H1 (cell line): Measurements from ENCODE around the gene RASGRP4. TPM values are rescaled to one million over a fixed set of nuclear protein-coding genes. Genes with fewer than 3 reads are reported as not detected.
"Not testable (repeated sequence)": the region's sequence is repeated elsewhere in the genome, so short reads cannot be mapped to it uniquely, and the experiment has no call there.

ENCODE experiments used
- CTCF ChIA-PET: fragments of 300-600 bp; sonication (Branson Sonifier 250); formaldehyde crosslinking; loops from one replicate; lab custom pipeline; 2021; ENCODE audit not compliant: partially characterized antibody; lab: Charles Lee
- POLR2A ChIA-PET: fragments of 300-600 bp; sonication (Branson Sonifier 250); formaldehyde crosslinking; loops from one replicate; lab custom pipeline; 2021; ENCODE audit warnings: inconsistent platforms; ENCODE audit not compliant: partially characterized antibody; lab: Charles Lee
- DNase-seq, 2 experiments: peaks; one replicate each; pipeline versions ENCODE4 v3.0.0 to v3.0.0-alpha.2; 2010 to 2022; ENCODE audit warnings: low spot score in 2 of 2, low read depth in 1 of 2, mixed read lengths in 1 of 2
- FAIRE-seq: peaks from 2 replicates; lab custom pipeline; 2011; peaks lifted over from hg19 to GRCh38; lab: Jason Lieb, UNC
- H2AFZ ChIP-seq: 2 replicates; pipeline ENCODE4 v1.8.1; 2012; ENCODE audit warnings: low read length, inconsistent platforms
- H2AK5ac ChIP-seq: 2 replicates; pipeline ENCODE4 v1.6.1; 2013; ENCODE audit warnings: low read depth, low read length
- H2BK120ac ChIP-seq: replicated peaks from 2 replicates; pipeline ENCODE3; 2013; ENCODE audit warnings: low read depth, low read length, inconsistent platforms
- H2BK12ac ChIP-seq: 2 replicates; pipeline ENCODE4 v1.6.1; 2013; ENCODE audit warnings: low read depth, low read length
- H2BK15ac ChIP-seq: 2 replicates; pipeline ENCODE4 v1.6.1; 2013; ENCODE audit warnings: low read length
- H2BK20ac ChIP-seq: 2 replicates; pipeline ENCODE4 v1.6.1; 2013; ENCODE audit warnings: low read length
- H2BK5ac ChIP-seq: 2 replicates; pipeline ENCODE4 v1.6.1; 2013; ENCODE audit warnings: low read depth, low read length
- H3K14ac ChIP-seq: 2 replicates; pipeline ENCODE4 v1.6.1; 2013; ENCODE audit warnings: inconsistent platforms; ENCODE audit not compliant: insufficient read length
- H3K18ac ChIP-seq: 2 replicates; pipeline ENCODE4 v1.6.1; 2013; ENCODE audit warnings: low read length; ENCODE audit errors: extremely low read depth
- H3K23ac ChIP-seq: 2 replicates; pipeline ENCODE4 v1.6.1; 2013; ENCODE audit warnings: inconsistent platforms; ENCODE audit not compliant: insufficient read length
- H3K23me2 ChIP-seq: 2 replicates; pipeline ENCODE4 v1.6.1; 2013; ENCODE audit warnings: low read depth, low read length
- H3K27ac ChIP-seq: 2 replicates; pipeline ENCODE4 v1.6.1; 2011; ENCODE audit warnings: low read depth, low read length, inconsistent platforms
- H3K27me3 ChIP-seq, 4 experiments: replicated peaks in 1 of 4; 1 replicate in 1 of 4; 2 replicates in 3 of 4; pipeline versions ENCODE4 v1.6.1 to v1.8.1; 2011 to 2013; ENCODE audit warnings: low read length in 3 of 4, mild to moderate bottlenecking in 3 of 4, inconsistent platforms in 2 of 4, mixed read lengths in 2 of 4, moderate library complexity in 1 of 4; ENCODE audit not compliant: control insufficient read depth in 3 of 4, insufficient read depth in 3 of 4; ENCODE audit errors: extremely low read depth in 1 of 4
- H3K36me3 ChIP-seq, 4 experiments: 2 replicates each; pipeline versions ENCODE4 v1.6.1 to v1.8.1; 2011 to 2013; ENCODE audit warnings: mild to moderate bottlenecking in 4 of 4, low read length in 3 of 4, moderate library complexity in 2 of 4, control low read depth in 1 of 4, inconsistent platforms in 1 of 4; ENCODE audit not compliant: insufficient read depth in 4 of 4, control insufficient read depth in 2 of 4
- H3K4ac ChIP-seq: replicated peaks from 2 replicates; pipeline ENCODE3; 2013; ENCODE audit warnings: low read length, low read depth, mixed read lengths, inconsistent platforms; ENCODE audit not compliant: insufficient read length
- H3K4me1 ChIP-seq, 4 experiments: replicated peaks in 1 of 4; 1 replicate in 1 of 4; 2 replicates in 3 of 4; pipeline versions ENCODE4 v1.6.1 to v1.8.1; 2011 to 2013; ENCODE audit warnings: low read length in 3 of 4, inconsistent platforms in 2 of 4, mixed read lengths in 1 of 4; ENCODE audit not compliant: insufficient read depth in 4 of 4, control insufficient read depth in 3 of 4
- H3K4me2 ChIP-seq, 2 experiments: 2 replicates each; pipeline versions ENCODE4 v1.6.1 to v1.8.1; 2011 to 2013; ENCODE audit warnings: low read depth in 2 of 2, low read length in 2 of 2, control low read depth in 1 of 2, inconsistent platforms in 1 of 2, mild to moderate bottlenecking in 1 of 2; ENCODE audit not compliant: insufficient read depth in 1 of 2
- H3K4me3 ChIP-seq, 4 experiments: fragments of 200-600, 300-600 bp in 1 of 4; sonication (generic), shearing (Covaris generic), sonication (Bioruptor Twin) in 1 of 4; 2 replicates each; pipeline versions ENCODE4 v1.5.1 to v1.8.1; 2011 to 2016; ENCODE audit warnings: low read length in 4 of 4, low read depth in 3 of 4, control low read depth in 2 of 4, inconsistent platforms in 2 of 4, mild to moderate bottlenecking in 2 of 4, mixed read lengths in 1 of 4, moderate library complexity in 1 of 4; ENCODE audit not compliant: insufficient read depth in 2 of 4; ENCODE audit errors: extremely low read depth in 1 of 4
- H3K56ac ChIP-seq: replicated peaks from 2 replicates; pipeline ENCODE3; 2013; ENCODE audit warnings: low read depth, mild to moderate bottlenecking, mixed read lengths, low read length, inconsistent platforms; ENCODE audit not compliant: insufficient read length
- H3K79me1 ChIP-seq: 2 replicates; pipeline ENCODE4 v1.6.1; 2013; ENCODE audit warnings: low read depth, low read length, control low read depth
- H3K79me2 ChIP-seq, 2 experiments: 2 replicates each; pipeline versions ENCODE4 v1.6.1 to v1.8.1; 2012 to 2013; ENCODE audit warnings: low read length in 2 of 2, mild to moderate bottlenecking in 2 of 2, inconsistent platforms in 1 of 2; ENCODE audit not compliant: insufficient read depth in 2 of 2, control insufficient read depth in 1 of 2
- H3K9ac ChIP-seq, 4 experiments: replicated peaks in 1 of 4; 1 replicate in 1 of 4; 2 replicates in 3 of 4; pipeline versions ENCODE4 v1.6.1 to v1.8.1; 2011 to 2013; ENCODE audit warnings: low read depth in 3 of 4, low read length in 3 of 4, control low read depth in 2 of 4, mild to moderate bottlenecking in 2 of 4, moderate library complexity in 2 of 4, inconsistent platforms in 1 of 4; ENCODE audit errors: extremely low read depth in 1 of 4
- H3K9me3 ChIP-seq, 2 experiments: 2 replicates each; pipeline versions ENCODE4 v1.6.1 to v1.8.1; 2012 to 2013; ENCODE audit warnings: mild to moderate bottlenecking in 2 of 2, moderate library complexity in 2 of 2, control low read depth in 1 of 2, inconsistent platforms in 1 of 2, low read depth in 1 of 2, low read length in 1 of 2, mixed read lengths in 1 of 2; ENCODE audit not compliant: insufficient read depth in 2 of 2
- H4K20me1 ChIP-seq, 2 experiments: replicated peaks in 1 of 2; 2 replicates each; pipeline versions ENCODE3 to v1.8.1; 2011 to 2013; ENCODE audit warnings: inconsistent platforms in 2 of 2, low read length in 2 of 2, mild to moderate bottlenecking in 1 of 2; ENCODE audit not compliant: insufficient read depth in 2 of 2, control insufficient read depth in 1 of 2
- H4K5ac ChIP-seq: 2 replicates; pipeline ENCODE4 v1.6.1; 2013; ENCODE audit warnings: low read length, low read depth, mixed read lengths, inconsistent platforms; ENCODE audit not compliant: insufficient read length
- H4K8ac ChIP-seq: 2 replicates; pipeline ENCODE4 v1.8.0; 2013; ENCODE audit warnings: mild to moderate bottlenecking, moderate library complexity, low read length, inconsistent platforms; ENCODE audit not compliant: insufficient read depth; ENCODE audit errors: extremely low read depth
- H4K91ac ChIP-seq: replicated peaks from 2 replicates; pipeline ENCODE3; 2013; ENCODE audit warnings: low read length, mixed read lengths, inconsistent platforms; ENCODE audit not compliant: insufficient read length
- WGBS, 2 experiments: shearing (Covaris generic) in 1 of 2; methylation state at CpG; one replicate each; pipeline versions ENCODE4 v1.1.6 to v1.1.7; 2013 to 2015; ENCODE audit warnings: low lambda C conversion rate in 2 of 2, mixed read lengths in 2 of 2, inconsistent platforms in 1 of 2, low coverage in 1 of 2, missing lambda C conversion rate in 1 of 2; ENCODE audit not compliant: insufficient replicate concordance in 2 of 2, insufficient coverage in 1 of 2, insufficient read length in 1 of 2; ENCODE audit errors: extremely low coverage in 1 of 2, missing lambda C conversion rate in 1 of 2; 5-methylcytosine and 5-hydroxymethylcytosine counted together
- polyA plus RNA-seq, 7 experiments: library from polyadenylated mRNA; depleted of rRNA in 3 of 7; stranded (reverse) in 5 of 7; unstranded in 2 of 7; fragments of >200 nt in 5 of 7; fragments of 200-250 nt in 2 of 7; gene quantifications; 1 replicate in 5 of 7; 2 replicates in 1 of 7; 4 replicates in 1 of 7; pipeline versions ENCODE4 v1.2.1 to v1.2.3, GENCODE V29; 2011 to 2013; ENCODE audit warnings: missing spikeins in 2 of 7, mixed read lengths in 2 of 7
- total RNA-seq: library from RNA; stranded (reverse); fragmentation: NEBNext Ultra II Directional; extraction: Animal tissue kit (Norgen Biotek cat#: 25700); gene quantifications from 2 replicates; pipeline ENCODE4 v1.2.1, GENCODE V29; 2021

Gene RASGRP4
- total and polyA plus RNA-seq, 2 of the 8 experiments (the other 6 are each of a cell fraction or from before 2014, with no cell fraction given), result 1.9 to 3.1 TPM

DNA sequence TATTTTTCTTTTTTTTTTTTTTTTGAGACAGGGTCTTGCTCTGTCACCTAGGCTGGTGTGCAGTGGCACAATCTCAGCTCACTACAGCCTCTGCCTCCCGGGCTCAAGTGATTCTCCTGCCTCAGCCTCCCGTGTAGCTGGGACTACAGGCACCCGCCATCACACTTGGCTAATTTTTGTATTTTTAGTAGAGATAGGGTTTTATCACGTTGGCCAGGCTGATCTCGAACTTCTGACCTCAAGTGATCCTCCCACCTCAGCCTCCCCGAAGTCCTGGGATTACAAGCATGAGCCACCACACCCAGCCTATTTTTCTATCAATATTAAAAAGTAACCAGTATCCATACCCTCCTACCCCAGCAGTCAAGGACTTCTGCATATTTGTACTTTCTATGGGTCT lies 15.6 kb downstream of the RASGRP4 start:
- not testable (repeated sequence) for H2BK5ac ChIP-seq, H3K79me1 ChIP-seq, H3K18ac ChIP-seq, H4K5ac ChIP-seq, H2AFZ ChIP-seq, H3K36me3 ChIP-seq, H3K4me3 ChIP-seq, H2BK15ac ChIP-seq, DNase-seq, H3K79me2 ChIP-seq, H2BK12ac ChIP-seq, FAIRE-seq, H2BK20ac ChIP-seq, H4K8ac ChIP-seq, H3K27ac ChIP-seq, H3K9ac ChIP-seq, H3K56ac ChIP-seq, H3K4me2 ChIP-seq, H3K14ac ChIP-seq, H3K4ac ChIP-seq, H4K20me1 ChIP-seq, H2BK120ac ChIP-seq, H3K9me3 ChIP-seq, H3K23ac ChIP-seq, H4K91ac ChIP-seq, H3K4me1 ChIP-seq, H2AK5ac ChIP-seq, H3K27me3 ChIP-seq, H3K23me2 ChIP-seq
- ChIA-PET CTCF (interaction anchor here (0.8 kb wide), 1 partner anchor 108 kb away, joined by 3 read pairs; no protein-coding TSS in a partner anchor), POLR2A (interaction anchor here (1.6 to 1.7 kb wide), 2 partner anchors 10 to 14 kb away, joined by 4 to 5 read pairs; no protein-coding TSS in a partner anchor)
- 85% methylated on average over 6 of the region's 6 CpGs; no CpG with 5 or more reads in 1 of the 2 experiments for WGBS, 2 experiments
